Lower lobe of right lung (tissue), 2 donors: Measurements from ENCODE around the gene PACRG. TPM values are rescaled to one million over a fixed set of nuclear protein-coding genes. Genes with fewer than 3 reads are reported as not detected.

Experiments
- ATAC-seq, 2 donors: fragments of 200-7000 bp; cut with Tn5 transposase; one replicate each; pipeline ENCODE4 v1.9.1; 2020 to 2022; ENCODE audit warnings: mild to moderate bottlenecking in 2 of 2, moderate library complexity in 2 of 2
- DNase-seq: peaks from one replicate; pipeline ENCODE4 v3.0.0-alpha.2; 2020
- H3K27ac ChIP-seq: fragments of 200-600 bp; one replicate; pipeline ENCODE4 v1.8.0; 2022
- H3K27me3 ChIP-seq: fragments of 200-600 bp; one replicate; pipeline ENCODE4 v1.8.0; 2022; ENCODE audit warnings: low read depth
- H3K36me3 ChIP-seq: fragments of 200-600 bp; one replicate; pipeline ENCODE4 v1.8.0; 2022; ENCODE audit warnings: mild to moderate bottlenecking
- H3K4me1 ChIP-seq: fragments of 200-600 bp; one replicate; pipeline ENCODE4 v1.8.0; 2022
- H3K4me3 ChIP-seq: fragments of 200-600 bp; one replicate; pipeline ENCODE4 v1.8.0; 2022; ENCODE audit warnings: mild to moderate bottlenecking
- H3K9me3 ChIP-seq: fragments of 200-600 bp; one replicate; pipeline ENCODE4 v1.8.0; 2022
- intact Hi-C: fragments of 100-400 bp; cut with DNase I; formaldehyde crosslinking; loops from one replicate; pipeline ENCODE4 v1.11.0; 2022
- total RNA-seq: library from RNA; stranded (reverse); fragmentation: NEBNext Ultra II Directional; extraction: Animal tissue kit (Norgen Biotek cat#: 25700); gene quantifications from one replicate; pipeline ENCODE4 v1.2.1, GENCODE V29; 2021
- TF ChIP-seq, protein P1 (sequence below): fragments of 200-600 bp; IDR thresholded peaks from one replicate; pipeline ENCODE4 v1.8.0; 2022; ENCODE audit warnings: antibody characterized with exemption, mild to moderate bottlenecking
- donor health status: DM: no; HTN: yes; CAD: no; lungs with severe emphysema.

Gene PACRG
- total RNA-seq, 1 donor from 2014 or later, result 5.5 TPM

DNA sequence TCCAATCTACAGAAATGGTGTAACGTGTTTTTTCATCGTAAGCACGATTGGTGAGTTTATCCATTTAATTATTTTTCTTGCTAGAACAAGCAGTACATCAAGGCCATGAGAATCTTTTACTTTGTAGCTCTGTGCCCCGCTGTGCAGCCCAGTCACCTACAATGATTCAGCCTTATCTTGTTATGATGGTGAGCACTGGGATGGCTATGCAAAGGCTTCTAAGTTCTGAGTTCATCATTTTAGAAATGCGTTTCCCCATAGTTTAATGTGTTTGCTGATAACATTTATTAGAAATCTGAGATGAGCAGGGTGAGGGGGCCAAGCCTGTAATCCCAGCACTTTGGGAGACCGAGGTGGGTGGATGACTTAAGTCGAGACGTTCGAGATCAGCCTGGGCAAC lies 575.0 kb downstream of the PACRG start:
- no peaks in the 10 kb centered on the region for H3K27me3 ChIP-seq
- ATAC-seq (no peak), DNase-seq (no peak)
- TF ChIP-seq, protein P1, sequence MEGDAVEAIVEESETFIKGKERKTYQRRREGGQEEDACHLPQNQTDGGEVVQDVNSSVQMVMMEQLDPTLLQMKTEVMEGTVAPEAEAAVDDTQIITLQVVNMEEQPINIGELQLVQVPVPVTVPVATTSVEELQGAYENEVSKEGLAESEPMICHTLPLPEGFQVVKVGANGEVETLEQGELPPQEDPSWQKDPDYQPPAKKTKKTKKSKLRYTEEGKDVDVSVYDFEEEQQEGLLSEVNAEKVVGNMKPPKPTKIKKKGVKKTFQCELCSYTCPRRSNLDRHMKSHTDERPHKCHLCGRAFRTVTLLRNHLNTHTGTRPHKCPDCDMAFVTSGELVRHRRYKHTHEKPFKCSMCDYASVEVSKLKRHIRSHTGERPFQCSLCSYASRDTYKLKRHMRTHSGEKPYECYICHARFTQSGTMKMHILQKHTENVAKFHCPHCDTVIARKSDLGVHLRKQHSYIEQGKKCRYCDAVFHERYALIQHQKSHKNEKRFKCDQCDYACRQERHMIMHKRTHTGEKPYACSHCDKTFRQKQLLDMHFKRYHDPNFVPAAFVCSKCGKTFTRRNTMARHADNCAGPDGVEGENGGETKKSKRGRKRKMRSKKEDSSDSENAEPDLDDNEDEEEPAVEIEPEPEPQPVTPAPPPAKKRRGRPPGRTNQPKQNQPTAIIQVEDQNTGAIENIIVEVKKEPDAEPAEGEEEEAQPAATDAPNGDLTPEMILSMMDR, result no peak
- intact Hi-C loops, result no loop called here
- no peaks in the 10 kb centered on the region for H3K36me3 ChIP-seq
- H3K4me3 ChIP-seq, result no peak overlapping the region
- no peaks in the 10 kb centered on the region for H3K4me1 ChIP-seq
- H3K27ac ChIP-seq, result no peak overlapping the region
- no peaks in the 10 kb centered on the region for H3K9me3 ChIP-seq

DNA sequence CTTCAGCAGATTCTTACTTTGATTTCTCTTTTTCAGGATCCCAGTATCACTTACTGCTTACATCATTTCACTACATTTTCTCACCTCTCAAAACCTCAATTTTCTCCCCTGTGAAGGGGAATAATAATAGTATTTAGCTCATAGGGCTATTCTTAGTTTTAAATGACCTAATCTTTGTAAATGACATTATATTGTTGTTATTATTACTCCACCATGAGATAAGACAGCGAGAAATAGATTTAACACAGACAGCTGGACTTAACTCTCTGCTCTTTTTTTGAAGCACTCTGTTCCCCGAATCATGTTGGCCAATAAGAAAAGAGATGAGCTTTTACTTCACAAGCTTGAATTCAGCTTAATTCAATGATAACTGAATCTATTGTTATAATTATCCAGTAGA lies 578.2 kb downstream of the PACRG start:
- ATAC-seq (no peak), DNase-seq (no peak)
- Histone ChIP-seq H3K27me3 (no peaks in the 10 kb centered on the region), H3K36me3 (no peaks in the 10 kb centered on the region), H3K4me1 (no peaks in the 10 kb centered on the region), H3K4me3 (no peak overlapping the region), H3K9me3 (no peaks in the 10 kb centered on the region), H3K27ac (no peak overlapping the region)
- TF ChIP-seq, protein P1, result no peak
- intact Hi-C loops, result no loop called here

DNA sequence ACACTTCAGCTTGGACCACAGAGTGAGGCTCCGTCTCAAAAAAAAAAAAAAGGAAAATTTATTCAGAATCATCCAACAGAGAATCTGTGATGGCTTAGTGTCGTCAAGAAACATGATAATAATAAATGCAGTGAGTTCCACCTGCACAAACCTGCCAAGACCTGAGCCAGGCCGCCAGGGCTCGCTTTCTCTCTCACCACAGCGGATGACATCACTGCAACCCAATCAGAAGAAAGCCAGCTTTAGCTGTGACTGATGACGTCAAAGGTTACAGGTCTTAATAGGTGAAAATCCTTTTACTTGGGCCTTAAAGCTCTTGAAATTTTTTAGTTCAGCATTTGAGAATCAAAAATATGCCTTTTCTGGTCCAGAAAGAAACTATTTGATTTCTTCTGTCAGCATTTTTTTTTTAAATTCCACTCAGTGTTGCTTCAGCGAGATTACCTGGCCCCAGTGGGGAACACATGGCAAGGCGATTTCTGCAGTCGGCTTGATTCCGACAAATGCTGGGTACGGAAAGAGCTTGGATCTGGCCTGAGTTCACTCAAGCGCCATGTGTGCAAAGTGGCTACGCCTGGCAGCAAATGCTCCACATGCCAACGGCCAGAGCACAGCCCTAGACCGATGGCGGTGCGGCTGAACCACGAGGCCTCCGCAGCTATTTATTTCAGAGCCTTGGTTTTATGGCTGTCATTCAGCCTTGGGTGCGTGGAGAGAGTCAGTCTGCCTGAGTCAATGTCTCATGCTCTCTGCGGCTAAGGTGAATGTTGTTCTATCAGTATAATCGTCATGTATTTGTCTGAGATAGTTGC lies 581.1 kb downstream of the PACRG start:
- Histone ChIP-seq H3K27ac (no peak overlapping the region), H3K4me3 (no peak overlapping the region), H3K36me3 (no peaks in the 10 kb centered on the region), H3K9me3 (no peaks in the 10 kb centered on the region), H3K4me1 (no peaks in the 10 kb centered on the region), H3K27me3 (no peaks in the 10 kb centered on the region)
- no peak for DNase-seq
- ATAC-seq, result no peak
- TF ChIP-seq, protein P1, result no peak
- intact Hi-C loops, result no loop called here

- no peak overlapping the region for H3K27ac ChIP-seq
- H3K9me3 ChIP-seq, result no peaks in the 10 kb centered on the region
- intact Hi-C loops, result no loop called here
- no peak overlapping the region for H3K4me3 ChIP-seq
- TF ChIP-seq, protein P1, result no peak
- no peaks in the 10 kb centered on the region for H3K36me3 ChIP-seq
- DNase-seq (no peak), ATAC-seq (peak in 1 of 2 donors; percentile 73)
- no peaks in the 10 kb centered on the region for H3K27me3 ChIP-seq
- H3K4me1 ChIP-seq, result no peaks in the 10 kb centered on the region
Measured at GRCh38 chr6:163309491-163310026, 581.8 kb downstream of the PACRG start.

DNA sequence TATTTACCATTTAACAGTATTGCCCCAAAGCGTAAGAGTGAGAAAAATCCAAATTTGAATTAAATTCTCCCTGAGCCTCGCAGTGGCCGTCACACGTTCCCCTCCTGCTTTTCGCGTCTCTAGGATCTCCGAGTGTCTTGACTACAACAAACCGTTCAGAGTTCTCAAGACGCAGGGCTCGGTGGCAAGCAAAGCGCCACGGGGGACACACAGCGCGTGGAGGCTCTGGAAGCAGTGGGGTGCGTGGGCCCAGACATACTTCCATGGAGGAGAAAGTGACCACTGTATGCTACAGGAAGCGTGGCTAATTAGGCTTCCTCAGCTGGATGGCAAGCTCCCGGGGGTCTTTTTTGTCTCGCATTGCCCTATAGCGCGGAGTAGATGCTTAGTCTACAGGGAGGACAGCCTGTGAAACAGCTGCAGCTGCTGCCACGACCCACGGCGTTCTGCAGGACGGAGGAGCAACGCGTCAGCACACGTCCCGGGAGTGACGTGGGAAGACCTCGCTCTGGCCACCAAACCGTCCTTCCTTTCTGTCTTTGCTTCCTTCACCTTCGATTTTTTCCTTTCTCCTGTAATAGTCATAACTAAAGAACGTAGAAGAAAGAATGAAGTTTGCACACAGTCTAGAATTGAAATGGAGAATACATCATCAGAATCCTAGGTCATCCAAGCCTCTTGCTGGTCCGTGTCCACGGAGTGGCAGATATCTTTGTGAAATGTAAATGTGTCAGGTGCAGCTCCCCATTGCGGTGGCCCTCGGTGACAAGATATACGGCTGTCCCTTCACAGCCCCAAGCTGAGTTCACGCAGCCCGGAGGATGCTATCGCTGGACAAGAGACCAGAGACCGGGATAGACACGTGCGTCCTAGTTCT lies 582.6 kb downstream of the PACRG start:
- Histone ChIP-seq H3K4me1 (no peaks in the 10 kb centered on the region), H3K36me3 (no peaks in the 10 kb centered on the region), H3K9me3 (no peaks in the 10 kb centered on the region), H3K4me3 (no peak overlapping the region), H3K27ac (no peak overlapping the region), H3K27me3 (no peaks in the 10 kb centered on the region)
- ATAC-seq (peak in 1 of 2 donors; percentile 19), DNase-seq (no peak)
- TF ChIP-seq, protein P1, result no peak
- intact Hi-C loops, result no loop called here
